ENCODE results near the gene CCNA2.

- TF ChIP-seq CTCF (IDR thresholded peaks at IDR 0.05; ENCODE audit: low read depth, low read length, missing input control) (no peak), REST (IDR thresholded peaks at IDR 0.05) (peak; percentile 84), GABPA (IDR thresholded peaks at IDR 0.05 in 1 of 2, conservative IDR thresholded peaks at IDR 0.05 in 1 of 2) (peak in 1 of 2 donors; percentile 79), SP1 (IDR thresholded peaks at IDR 0.05) (peak; percentile 50), JUND (IDR thresholded peaks at IDR 0.05) (peak in 1 of 2 donors; percentile 67)
Measured at GRCh38 chr4:121800961-121801714, 22.5 kb downstream of the CCNA2 start, which contains the start of gene EXOSC9.
